Endothelial cell of umbilical vein (primary cell): ENCODE measurements around the gene ARHGAP9.

ENCODE experiments used
- CTCF ChIP-seq, 2 donors: IDR thresholded peaks; 1 replicate in 1 of 2; 2 replicates in 1 of 2; pipeline ENCODE4 v1.5.1; 2011; ENCODE audit warnings: low read length in 2 of 2, mild to moderate bottlenecking in 2 of 2, moderate library complexity in 2 of 2, control low read depth in 1 of 2, inconsistent platforms in 1 of 2, low read depth in 1 of 2; ENCODE audit not compliant: insufficient read depth in 1 of 2; ENCODE audit errors: extremely low read depth in 1 of 2
- EZH2 ChIP-seq: IDR thresholded peaks from 2 replicates; pipeline ENCODE4 v1.6.1; 2012; ENCODE audit warnings: borderline replicate concordance, low read depth, mild to moderate bottlenecking, moderate library complexity, low read length, inconsistent platforms; ENCODE audit not compliant: severe bottlenecking
- POLR2A ChIP-seq: IDR thresholded peaks from 2 replicates; pipeline ENCODE4 v1.6.1; 2012; ENCODE audit warnings: low read depth, mild to moderate bottlenecking, control low read depth, low read length

DNA sequence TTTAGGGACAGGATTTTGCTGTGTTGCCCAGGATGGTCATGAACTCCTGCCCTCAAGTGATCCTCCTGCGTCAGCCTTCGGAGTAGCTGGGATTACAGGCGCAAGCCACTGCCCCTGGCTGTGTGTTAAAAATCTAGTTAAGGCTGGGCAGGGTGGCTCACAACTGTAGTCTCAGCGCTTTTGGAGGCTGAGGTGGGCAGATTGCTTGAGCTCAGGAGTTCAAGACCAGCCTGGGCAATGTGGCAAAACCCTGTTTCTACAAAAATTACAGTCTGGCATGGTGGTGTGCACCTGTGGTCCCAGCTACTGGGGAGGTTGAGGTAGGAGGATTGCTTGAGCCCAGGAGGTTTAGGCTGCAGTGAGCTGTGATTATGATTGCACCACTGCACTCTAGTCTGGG is 31.5 kb upstream of the ARHGAP9 start:
- TF ChIP-seq EZH2 (no peak), POLR2A (no peak), CTCF (IDR thresholded peaks at IDR 0.05; ENCODE audit: extremely low read depth in 1 of 2, insufficient read depth in 1 of 2, low read depth in 1 of 2, low read length in 2 of 2) (no peak)
